Loucy (cell line): ENCODE data around the gene ZFP3.
A peak's percentile ranks its signal among the peaks of the same experiment; 100 is the strongest.

ENCODE experiments used
- H2AFZ ChIP-seq: fragments of 200-600 bp; sonication (generic); 2 replicates; pipeline ENCODE4 v1.6.0; 2016; ENCODE audit warnings: antibody characterized with exemption, mild to moderate bottlenecking, low read length, moderate library complexity
- H3F3A ChIP-seq: fragments of 200-600 bp; 2 replicates; pipeline ENCODE4 v1.6.0; 2016; ENCODE audit warnings: antibody characterized with exemption, low read depth, mild to moderate bottlenecking
- H3K27me3 ChIP-seq: fragments of 200-600 bp; sonication (generic); 2 replicates; pipeline ENCODE4 v1.6.1; 2014; ENCODE audit warnings: low read length, mild to moderate bottlenecking; ENCODE audit not compliant: insufficient read depth, poor library complexity, severe bottlenecking
- H3K36me3 ChIP-seq: fragments of 200-600 bp; sonication (generic); 2 replicates; pipeline ENCODE4 v1.6.1; 2016; ENCODE audit warnings: low read length; ENCODE audit not compliant: insufficient read depth
- H3K4me1 ChIP-seq: fragments of 200-600 bp; sonication (generic); 2 replicates; pipeline ENCODE4 v1.5.1; 2014; ENCODE audit warnings: low read length, mild to moderate bottlenecking; ENCODE audit not compliant: insufficient read depth, poor library complexity, severe bottlenecking
- H3K4me2 ChIP-seq: fragments of 200-600 bp; sonication (generic); 2 replicates; pipeline ENCODE4 v1.6.0; 2014; ENCODE audit warnings: antibody characterized with exemption, low read length, low read depth, mild to moderate bottlenecking; ENCODE audit not compliant: poor library complexity, severe bottlenecking
- H3K4me3 ChIP-seq: fragments of 200-600 bp; sonication (generic); 2 replicates; pipeline ENCODE4 v1.5.1; 2014; ENCODE audit warnings: low read length, mild to moderate bottlenecking, mixed read lengths; ENCODE audit not compliant: poor library complexity, severe bottlenecking
- H3K79me2 ChIP-seq: fragments of 200-600 bp; sonication (generic); 2 replicates; pipeline ENCODE4 v1.6.1; 2014; ENCODE audit warnings: low read length; ENCODE audit not compliant: insufficient read depth
- H3K9ac ChIP-seq: fragments of 200-600 bp; sonication (generic); 2 replicates; pipeline ENCODE4 v1.6.0; 2014; ENCODE audit warnings: mild to moderate bottlenecking, low read depth, low read length, moderate library complexity; ENCODE audit not compliant: poor library complexity, severe bottlenecking
- H3K9me2 ChIP-seq: fragments of 200-600 bp; sonication (generic); replicated peaks from 2 replicates; pipeline ENCODE4 v1.6.1; 2016; ENCODE audit warnings: low read depth, low read length, mixed read lengths
- H3K9me3 ChIP-seq: fragments of 200-600 bp; sonication (generic); 2 replicates; pipeline ENCODE4 v1.6.1; 2014; ENCODE audit warnings: mild to moderate bottlenecking, antibody characterized with exemption, low read length, low read depth; ENCODE audit not compliant: insufficient read depth
- H4K20me1 ChIP-seq: fragments of 200-600 bp; sonication (generic); 2 replicates; pipeline ENCODE4 v1.6.0; 2014; ENCODE audit warnings: antibody characterized with exemption, low read length, mild to moderate bottlenecking; ENCODE audit not compliant: insufficient read depth, poor library complexity, severe bottlenecking
- EZH2phosphoT487 ChIP-seq: fragments of 200-600 bp; IDR thresholded peaks from 2 replicates; pipeline ENCODE4 v1.6.1; 2018; ENCODE audit warnings: antibody characterized with exemption, mild to moderate bottlenecking, moderate library complexity, borderline replicate concordance
- TF ChIP-seq, protein P1 (sequence below): fragments of 200-600 bp; sonication (generic); conservative IDR thresholded peaks from 2 replicates; pipeline ENCODE4 v1.5.1; 2014; ENCODE audit warnings: mild to moderate bottlenecking, antibody characterized with exemption, low read length

Gene ZFP3

DNA sequence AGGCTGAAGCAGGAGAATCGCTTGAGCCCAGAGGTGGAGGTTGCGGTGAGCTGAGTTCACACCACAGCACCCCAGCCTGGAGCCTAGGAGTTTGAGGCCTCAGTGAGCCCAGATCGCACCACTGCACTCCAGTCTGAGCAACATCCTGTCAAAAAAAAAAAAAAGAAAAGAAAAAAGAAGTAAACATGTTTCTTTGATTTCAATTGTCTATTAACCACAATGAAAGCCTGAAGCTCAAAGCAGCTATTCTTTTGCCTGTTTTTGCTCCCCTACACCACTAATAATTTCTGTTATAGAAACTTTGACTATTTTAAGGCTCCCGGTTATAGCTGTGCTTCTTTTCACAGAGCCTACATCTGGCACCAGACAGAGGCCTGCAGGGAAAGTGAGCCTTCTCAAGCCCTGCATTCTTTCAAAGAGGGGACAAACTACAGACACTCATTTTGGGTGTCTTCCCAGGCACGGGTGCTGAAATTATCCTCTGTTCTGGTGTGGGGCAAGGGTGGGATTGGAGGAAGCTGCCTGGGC is 28.9 kb upstream of the ZFP3 start:
- H4K20me1 ChIP-seq = no peaks in the 10 kb centered on the region
- H3K9ac ChIP-seq = no peak overlapping the region
- H3K27me3 ChIP-seq = no peaks in the 10 kb centered on the region
- no peaks in the 10 kb centered on the region for H3F3A ChIP-seq
- TF ChIP-seq, protein P1, sequence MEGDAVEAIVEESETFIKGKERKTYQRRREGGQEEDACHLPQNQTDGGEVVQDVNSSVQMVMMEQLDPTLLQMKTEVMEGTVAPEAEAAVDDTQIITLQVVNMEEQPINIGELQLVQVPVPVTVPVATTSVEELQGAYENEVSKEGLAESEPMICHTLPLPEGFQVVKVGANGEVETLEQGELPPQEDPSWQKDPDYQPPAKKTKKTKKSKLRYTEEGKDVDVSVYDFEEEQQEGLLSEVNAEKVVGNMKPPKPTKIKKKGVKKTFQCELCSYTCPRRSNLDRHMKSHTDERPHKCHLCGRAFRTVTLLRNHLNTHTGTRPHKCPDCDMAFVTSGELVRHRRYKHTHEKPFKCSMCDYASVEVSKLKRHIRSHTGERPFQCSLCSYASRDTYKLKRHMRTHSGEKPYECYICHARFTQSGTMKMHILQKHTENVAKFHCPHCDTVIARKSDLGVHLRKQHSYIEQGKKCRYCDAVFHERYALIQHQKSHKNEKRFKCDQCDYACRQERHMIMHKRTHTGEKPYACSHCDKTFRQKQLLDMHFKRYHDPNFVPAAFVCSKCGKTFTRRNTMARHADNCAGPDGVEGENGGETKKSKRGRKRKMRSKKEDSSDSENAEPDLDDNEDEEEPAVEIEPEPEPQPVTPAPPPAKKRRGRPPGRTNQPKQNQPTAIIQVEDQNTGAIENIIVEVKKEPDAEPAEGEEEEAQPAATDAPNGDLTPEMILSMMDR = no peak
- no peak for TF ChIP-seq EZH2phosphoT487
- H3K4me1 ChIP-seq = no peaks in the 10 kb centered on the region
- no peaks in the 10 kb centered on the region for H3K9me3 ChIP-seq
- no peaks in the 10 kb centered on the region for H3K79me2 ChIP-seq
- H3K9me2 ChIP-seq = no peaks in the 10 kb centered on the region
- no peak overlapping the region for H3K4me2 ChIP-seq
- H3K36me3 ChIP-seq = no peaks in the 10 kb centered on the region
- H3K4me3 ChIP-seq = no peak overlapping the region
- H2AFZ ChIP-seq = no peak overlapping the region

DNA sequence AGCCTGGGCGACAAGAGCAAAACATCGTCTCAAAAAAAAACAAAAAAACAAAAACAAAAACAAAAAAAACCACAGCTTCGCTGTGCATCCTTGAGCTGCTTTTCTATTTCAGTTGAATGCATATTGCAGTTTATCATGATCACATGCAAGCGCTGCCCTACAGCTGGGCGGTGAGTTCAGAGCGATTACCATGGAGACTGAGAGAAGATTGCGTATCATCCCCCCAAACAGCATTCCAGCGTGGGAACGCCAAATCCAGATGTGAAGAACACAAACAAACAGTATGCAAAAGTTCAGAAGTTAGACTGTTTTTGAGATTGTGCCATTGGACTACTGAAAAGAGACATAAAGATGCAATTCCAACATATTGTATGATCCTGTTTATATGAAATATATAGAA is 28.0 kb upstream of the ZFP3 start:
- no peaks in the 10 kb centered on the region for H4K20me1 ChIP-seq
- H3K79me2 ChIP-seq = no peaks in the 10 kb centered on the region
- H3K9ac ChIP-seq = no peak overlapping the region
- no peaks in the 10 kb centered on the region for H3K9me2 ChIP-seq
- H3K4me3 ChIP-seq = no peak overlapping the region
- no peaks in the 10 kb centered on the region for H3K4me1 ChIP-seq
- H3K9me3 ChIP-seq = no peaks in the 10 kb centered on the region
- H3K36me3 ChIP-seq = no peaks in the 10 kb centered on the region
- TF ChIP-seq, protein P1 = no peak
- no peak for TF ChIP-seq EZH2phosphoT487
- H3F3A ChIP-seq = no peaks in the 10 kb centered on the region
- H3K4me2 ChIP-seq = no peak overlapping the region
- H3K27me3 ChIP-seq = no peaks in the 10 kb centered on the region
- no peak overlapping the region for H2AFZ ChIP-seq

DNA sequence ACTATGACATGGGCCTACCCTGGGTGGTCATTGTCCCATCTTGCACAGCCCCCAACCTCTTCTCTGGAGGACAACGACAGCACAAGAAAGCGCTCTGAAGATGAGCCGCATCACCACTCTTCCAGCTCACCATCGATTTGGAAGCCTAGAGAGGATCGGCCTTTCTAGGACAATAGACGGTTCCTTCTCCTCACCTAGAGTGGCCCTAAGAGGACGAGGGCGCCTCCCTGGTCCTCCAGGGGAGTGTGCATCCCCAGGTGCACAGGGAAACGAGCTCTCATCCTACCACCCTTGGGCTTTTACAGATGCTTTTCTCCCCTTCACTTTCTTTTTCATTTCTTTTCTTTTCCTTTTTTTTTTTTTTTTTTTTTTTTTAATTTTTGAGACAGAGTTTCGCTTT is 22.7 kb upstream of the ZFP3 start:
- H3K9ac ChIP-seq = no peak overlapping the region

More for the DNA sequence above, 22.7 kb upstream of the ZFP3 start:
- H2AFZ ChIP-seq = no peak overlapping the region; the same call in 1 of the 2 replicates
- no peaks in the 10 kb centered on the region for H3K36me3 ChIP-seq
- H4K20me1 ChIP-seq = no peaks in the 10 kb centered on the region
- no peaks in the 10 kb centered on the region for H3K79me2 ChIP-seq
- no peaks in the 10 kb centered on the region for H3K9me2 ChIP-seq
- no peak overlapping the region for H3K4me3 ChIP-seq
- no peaks in the 10 kb centered on the region for H3K4me1 ChIP-seq
- TF ChIP-seq, protein P1 = peak; percentile 36; the same call in 1 of the 2 replicates
- TF ChIP-seq EZH2phosphoT487 = no peak
- H3K9me3 ChIP-seq = no peaks in the 10 kb centered on the region
- H3K4me2 ChIP-seq = no peak overlapping the region
- no peaks in the 10 kb centered on the region for H3K27me3 ChIP-seq
- H3F3A ChIP-seq = no peaks in the 10 kb centered on the region
